ENCODE data around the gene ITGA11. TPM values are rescaled to one million over a fixed set of nuclear protein-coding genes. Genes with fewer than 3 reads are reported as not detected.

ITGA11 gene, protein sequence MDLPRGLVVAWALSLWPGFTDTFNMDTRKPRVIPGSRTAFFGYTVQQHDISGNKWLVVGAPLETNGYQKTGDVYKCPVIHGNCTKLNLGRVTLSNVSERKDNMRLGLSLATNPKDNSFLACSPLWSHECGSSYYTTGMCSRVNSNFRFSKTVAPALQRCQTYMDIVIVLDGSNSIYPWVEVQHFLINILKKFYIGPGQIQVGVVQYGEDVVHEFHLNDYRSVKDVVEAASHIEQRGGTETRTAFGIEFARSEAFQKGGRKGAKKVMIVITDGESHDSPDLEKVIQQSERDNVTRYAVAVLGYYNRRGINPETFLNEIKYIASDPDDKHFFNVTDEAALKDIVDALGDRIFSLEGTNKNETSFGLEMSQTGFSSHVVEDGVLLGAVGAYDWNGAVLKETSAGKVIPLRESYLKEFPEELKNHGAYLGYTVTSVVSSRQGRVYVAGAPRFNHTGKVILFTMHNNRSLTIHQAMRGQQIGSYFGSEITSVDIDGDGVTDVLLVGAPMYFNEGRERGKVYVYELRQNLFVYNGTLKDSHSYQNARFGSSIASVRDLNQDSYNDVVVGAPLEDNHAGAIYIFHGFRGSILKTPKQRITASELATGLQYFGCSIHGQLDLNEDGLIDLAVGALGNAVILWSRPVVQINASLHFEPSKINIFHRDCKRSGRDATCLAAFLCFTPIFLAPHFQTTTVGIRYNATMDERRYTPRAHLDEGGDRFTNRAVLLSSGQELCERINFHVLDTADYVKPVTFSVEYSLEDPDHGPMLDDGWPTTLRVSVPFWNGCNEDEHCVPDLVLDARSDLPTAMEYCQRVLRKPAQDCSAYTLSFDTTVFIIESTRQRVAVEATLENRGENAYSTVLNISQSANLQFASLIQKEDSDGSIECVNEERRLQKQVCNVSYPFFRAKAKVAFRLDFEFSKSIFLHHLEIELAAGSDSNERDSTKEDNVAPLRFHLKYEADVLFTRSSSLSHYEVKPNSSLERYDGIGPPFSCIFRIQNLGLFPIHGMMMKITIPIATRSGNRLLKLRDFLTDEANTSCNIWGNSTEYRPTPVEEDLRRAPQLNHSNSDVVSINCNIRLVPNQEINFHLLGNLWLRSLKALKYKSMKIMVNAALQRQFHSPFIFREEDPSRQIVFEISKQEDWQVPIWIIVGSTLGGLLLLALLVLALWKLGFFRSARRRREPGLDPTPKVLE
- 0.36 TPM for polyA plus RNA-seq (2012; ENCODE audit: missing spikeins)

DNA sequence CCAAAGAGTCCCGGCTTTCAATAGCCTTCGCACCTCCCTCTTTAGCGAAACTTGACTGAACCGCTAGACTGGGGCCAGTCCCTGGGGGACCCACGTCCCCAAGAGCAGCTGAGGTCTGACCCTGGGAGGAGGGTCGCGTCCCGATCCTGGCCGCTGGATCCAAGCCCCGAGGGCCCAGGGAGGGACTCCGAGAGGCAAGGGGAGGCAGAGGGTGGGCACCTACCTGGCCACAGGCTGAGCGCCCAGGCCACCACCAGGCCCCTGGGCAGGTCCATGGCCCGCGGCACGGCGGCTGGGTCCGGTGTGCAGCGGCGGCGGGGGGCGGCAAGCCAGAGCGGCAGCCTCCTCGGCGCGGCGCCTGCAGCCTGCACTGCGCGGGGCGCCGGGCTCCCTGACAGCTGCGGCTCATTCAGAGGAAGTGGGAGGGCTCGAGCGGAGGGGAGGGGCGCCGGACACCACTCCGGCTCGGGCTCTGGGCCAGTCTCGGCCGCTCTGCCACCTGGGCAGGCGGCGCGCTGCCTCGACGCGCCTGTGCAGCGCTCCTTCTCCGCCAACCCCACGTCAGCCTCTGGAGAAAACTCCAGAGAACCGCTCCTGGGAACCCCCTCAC, at the start of gene ITGA11:
TSS of gene ITGA11 (minus strand) at position 372 of the 610 bp plus-strand sequence. CDS start at position 275, 97 bp downstream.
- no peak for DNase-seq (ENCODE audit: insufficient read length)
- no peak for FAIRE-seq

DNA sequence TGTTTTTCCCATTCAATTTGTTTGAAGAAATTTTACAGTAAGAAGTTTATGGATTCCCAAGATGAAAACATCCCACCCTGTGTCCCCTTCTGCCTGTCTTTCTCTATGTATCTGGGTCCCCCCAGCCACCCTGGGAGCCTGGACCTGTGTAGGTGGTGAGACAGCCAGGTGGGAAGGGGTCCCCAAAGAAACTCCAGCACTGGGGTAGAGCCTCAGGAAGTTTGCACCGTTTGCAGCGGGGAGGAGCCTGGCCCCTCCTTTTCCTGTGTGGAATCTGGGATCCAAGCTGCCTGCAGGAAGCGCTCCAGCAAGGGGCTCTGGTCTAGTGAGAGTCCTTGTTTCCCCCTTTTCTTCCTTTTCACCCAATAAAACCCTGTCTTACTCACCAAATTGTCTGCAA, 49.4 kb upstream of the ITGA11 start:
- DNase-seq (ENCODE audit: insufficient read length) (no peak), FAIRE-seq (no peak)
- TF ChIP-seq POLR2A (IDR thresholded peaks at IDR 0.05; ENCODE audit: low read depth, low read length) = no peak
- no peak for TF ChIP-seq TAF1 (IDR thresholded peaks at IDR 0.05; ENCODE audit: borderline replicate concordance, low read depth, low read length)
- TF ChIP-seq POLR2AphosphoS5 (IDR thresholded peaks at IDR 0.05; ENCODE audit: low read depth, low read length) = no peak

More for the DNA sequence above, at the start of gene ITGA11:
- TF ChIP-seq POLR2AphosphoS5 (IDR thresholded peaks at IDR 0.05; ENCODE audit: low read depth, low read length) (no peak), TAF1 (IDR thresholded peaks at IDR 0.05; ENCODE audit: borderline replicate concordance, low read depth, low read length) (no peak), POLR2A (IDR thresholded peaks at IDR 0.05; ENCODE audit: low read depth, low read length) (no peak)

DNA sequence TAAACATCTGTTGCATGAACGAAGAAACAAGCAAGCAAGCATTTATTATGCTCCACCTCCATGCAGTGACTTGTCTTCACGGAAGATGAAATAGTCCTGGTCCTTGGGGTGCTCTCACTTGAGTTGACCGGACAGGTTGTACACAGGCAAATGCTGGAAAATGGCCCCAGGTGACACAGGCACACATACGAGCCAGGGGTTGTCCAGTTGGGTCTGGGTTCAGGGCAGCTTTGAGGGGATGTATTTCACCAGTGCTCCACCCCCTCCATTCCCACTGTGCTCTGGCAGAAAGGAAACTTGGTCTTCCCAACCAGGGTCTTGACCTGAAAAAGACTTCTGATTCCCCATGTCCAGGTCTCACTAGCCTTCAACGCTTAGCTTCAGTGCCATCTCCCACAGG, 48.3 kb upstream of the ITGA11 start:
- TF ChIP-seq TAF1 (IDR thresholded peaks at IDR 0.05; ENCODE audit: borderline replicate concordance, low read depth, low read length) = no peak
- TF ChIP-seq POLR2AphosphoS5 (IDR thresholded peaks at IDR 0.05; ENCODE audit: low read depth, low read length) = no peak
- TF ChIP-seq POLR2A (IDR thresholded peaks at IDR 0.05; ENCODE audit: low read depth, low read length) = no peak
- FAIRE-seq (no peak), DNase-seq (ENCODE audit: insufficient read length) (no peak)

DNA sequence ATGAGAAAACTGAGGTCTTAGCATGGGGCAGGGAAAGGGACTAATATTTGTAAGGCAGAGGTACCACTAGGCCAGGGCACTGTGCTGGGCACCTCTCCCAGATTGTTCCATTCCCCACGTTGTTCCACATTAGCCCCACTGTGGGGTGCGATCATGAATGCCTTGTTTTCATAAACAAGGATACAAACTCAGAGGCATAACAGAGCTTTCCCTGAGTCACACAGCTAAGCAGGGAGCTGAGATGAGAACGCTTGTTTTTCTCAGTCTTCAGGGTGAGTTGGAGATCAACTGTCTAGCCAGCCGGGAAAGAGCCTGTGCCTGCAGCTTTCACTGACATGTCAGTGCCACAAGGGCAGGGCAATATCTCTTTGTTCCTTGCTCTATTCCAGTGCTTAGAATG, 47.9 kb upstream of the ITGA11 start:
- DNase-seq (ENCODE audit: insufficient read length) (no peak), FAIRE-seq (no peak)
- TF ChIP-seq TAF1 (IDR thresholded peaks at IDR 0.05; ENCODE audit: borderline replicate concordance, low read depth, low read length) (no peak), POLR2AphosphoS5 (IDR thresholded peaks at IDR 0.05; ENCODE audit: low read depth, low read length) (no peak), POLR2A (IDR thresholded peaks at IDR 0.05; ENCODE audit: low read depth, low read length) (no peak)

DNA sequence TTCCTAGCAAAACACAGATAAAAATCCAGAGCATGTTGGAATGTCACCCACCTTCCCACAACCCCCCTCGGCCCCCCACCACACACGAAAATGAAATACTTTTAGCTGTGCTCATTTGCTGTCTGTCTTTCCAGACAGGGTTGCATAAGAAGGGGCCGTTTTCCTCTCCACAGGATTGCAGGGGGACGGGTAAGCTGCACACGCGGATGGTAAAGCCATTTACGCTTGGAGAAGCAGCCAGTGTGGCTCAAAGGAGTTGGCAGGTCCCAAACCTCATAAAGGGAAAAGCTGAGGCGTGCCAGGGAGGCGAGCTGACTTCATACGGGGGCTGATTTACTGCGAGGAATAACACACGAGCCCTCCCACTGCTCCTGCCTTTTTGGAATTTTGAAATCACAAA, 47.4 kb upstream of the ITGA11 start:
- FAIRE-seq (no peak), DNase-seq (ENCODE audit: insufficient read length) (no peak)

DNA sequence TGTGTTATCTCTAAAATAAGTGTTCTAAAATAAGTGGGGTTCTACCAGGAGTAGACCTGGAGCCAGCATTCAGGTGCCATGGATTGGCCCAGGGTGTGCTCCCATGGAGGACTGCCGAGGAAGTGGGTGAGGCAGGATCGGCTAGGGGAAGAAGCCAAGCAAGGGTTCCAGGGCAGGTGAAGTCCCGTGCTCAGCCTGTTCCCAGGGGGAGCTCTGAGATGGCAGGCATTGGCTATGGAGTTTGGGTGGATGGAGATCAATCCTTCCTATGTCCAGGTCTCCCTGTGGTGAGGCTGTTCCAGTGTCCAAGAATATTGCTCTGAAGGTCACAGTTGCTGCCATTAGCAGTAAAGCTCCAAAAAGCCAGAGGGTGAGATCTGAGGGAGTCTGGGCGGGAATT, 46.9 kb upstream of the ITGA11 start:
- DNase-seq (ENCODE audit: insufficient read length) (no peak), FAIRE-seq (no peak)
- TF ChIP-seq POLR2AphosphoS5 (IDR thresholded peaks at IDR 0.05; ENCODE audit: low read depth, low read length) (no peak), POLR2A (IDR thresholded peaks at IDR 0.05; ENCODE audit: low read depth, low read length) (no peak), TAF1 (IDR thresholded peaks at IDR 0.05; ENCODE audit: borderline replicate concordance, low read depth, low read length) (no peak)

More for the DNA sequence above, 47.4 kb upstream of the ITGA11 start:
- TF ChIP-seq TAF1 (IDR thresholded peaks at IDR 0.05; ENCODE audit: borderline replicate concordance, low read depth, low read length) = no peak
- TF ChIP-seq POLR2A (IDR thresholded peaks at IDR 0.05; ENCODE audit: low read depth, low read length) = no peak
- no peak for TF ChIP-seq POLR2AphosphoS5 (IDR thresholded peaks at IDR 0.05; ENCODE audit: low read depth, low read length)

DNA sequence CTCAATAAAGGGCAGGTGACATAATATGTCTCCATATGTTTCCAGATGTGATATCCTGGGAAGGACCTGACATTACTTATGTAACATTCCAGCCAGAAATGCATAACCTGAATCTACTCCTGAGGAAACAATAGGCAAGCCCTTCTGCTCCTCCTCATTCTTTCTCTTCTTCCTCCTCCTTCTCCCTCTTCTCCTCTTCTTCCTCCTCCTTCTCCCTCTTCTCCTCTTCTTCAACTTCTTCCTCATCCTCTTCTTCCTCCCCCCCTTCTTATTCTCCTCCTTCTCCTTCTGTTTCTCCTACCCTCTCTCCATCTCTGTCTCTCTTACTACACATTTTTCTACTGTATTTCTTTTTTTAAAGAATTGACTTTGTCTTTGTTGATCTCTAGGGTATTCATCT, 43.5 kb upstream of the ITGA11 start:
- FAIRE-seq = no peak
- no peak for TF ChIP-seq TAF1 (IDR thresholded peaks at IDR 0.05; ENCODE audit: borderline replicate concordance, low read depth, low read length)
- TF ChIP-seq POLR2A (IDR thresholded peaks at IDR 0.05; ENCODE audit: low read depth, low read length) = no peak
- no peak for TF ChIP-seq POLR2AphosphoS5 (IDR thresholded peaks at IDR 0.05; ENCODE audit: low read depth, low read length)
- no peak for DNase-seq (ENCODE audit: insufficient read length)

DNA sequence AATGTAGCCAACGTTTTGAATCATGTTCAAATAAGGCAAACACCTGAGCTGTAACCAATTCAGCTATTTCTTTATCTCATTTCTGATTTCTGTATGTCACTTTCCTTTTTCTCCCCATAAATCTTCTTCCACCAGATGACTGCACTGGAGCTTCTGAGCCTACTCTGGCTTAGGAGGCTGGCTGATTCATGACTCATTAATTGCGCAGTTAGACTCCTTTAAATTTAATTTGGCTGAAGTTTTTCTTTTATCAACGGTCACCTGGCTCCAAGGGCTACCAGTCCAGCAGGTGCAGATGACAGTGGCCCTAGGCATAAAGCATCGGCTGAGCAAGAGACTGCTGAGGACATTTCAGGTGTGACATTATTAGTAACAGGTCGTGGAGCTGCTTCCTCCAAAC, 39.6 kb upstream of the ITGA11 start:
- TF ChIP-seq POLR2A (IDR thresholded peaks at IDR 0.05; ENCODE audit: low read depth, low read length) (no peak), POLR2AphosphoS5 (IDR thresholded peaks at IDR 0.05; ENCODE audit: low read depth, low read length) (no peak), TAF1 (IDR thresholded peaks at IDR 0.05; ENCODE audit: borderline replicate concordance, low read depth, low read length) (no peak)
- FAIRE-seq = no peak
- DNase-seq (ENCODE audit: insufficient read length) = no peak

DNA sequence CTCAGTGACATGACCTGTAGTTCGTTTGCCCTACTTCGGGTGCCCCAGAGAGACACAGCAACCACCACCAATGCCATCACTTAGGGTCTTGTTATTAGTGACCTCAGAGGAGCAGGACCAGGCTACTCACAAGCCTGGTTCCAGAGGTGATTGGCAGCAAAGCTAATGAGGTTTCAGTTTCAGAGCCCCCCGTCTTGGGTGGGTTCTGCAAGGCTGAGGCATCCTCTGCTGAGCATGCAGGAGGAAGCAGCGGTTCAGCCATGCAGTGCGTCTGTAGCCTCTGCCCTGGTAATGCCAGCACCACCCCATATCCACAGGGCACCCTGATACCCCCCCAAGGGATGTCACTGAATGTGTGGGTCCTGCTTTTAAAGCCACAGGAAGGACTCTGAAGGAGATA, 39.0 kb upstream of the ITGA11 start:
- no peak for DNase-seq (ENCODE audit: insufficient read length)
- no peak for FAIRE-seq

DNA sequence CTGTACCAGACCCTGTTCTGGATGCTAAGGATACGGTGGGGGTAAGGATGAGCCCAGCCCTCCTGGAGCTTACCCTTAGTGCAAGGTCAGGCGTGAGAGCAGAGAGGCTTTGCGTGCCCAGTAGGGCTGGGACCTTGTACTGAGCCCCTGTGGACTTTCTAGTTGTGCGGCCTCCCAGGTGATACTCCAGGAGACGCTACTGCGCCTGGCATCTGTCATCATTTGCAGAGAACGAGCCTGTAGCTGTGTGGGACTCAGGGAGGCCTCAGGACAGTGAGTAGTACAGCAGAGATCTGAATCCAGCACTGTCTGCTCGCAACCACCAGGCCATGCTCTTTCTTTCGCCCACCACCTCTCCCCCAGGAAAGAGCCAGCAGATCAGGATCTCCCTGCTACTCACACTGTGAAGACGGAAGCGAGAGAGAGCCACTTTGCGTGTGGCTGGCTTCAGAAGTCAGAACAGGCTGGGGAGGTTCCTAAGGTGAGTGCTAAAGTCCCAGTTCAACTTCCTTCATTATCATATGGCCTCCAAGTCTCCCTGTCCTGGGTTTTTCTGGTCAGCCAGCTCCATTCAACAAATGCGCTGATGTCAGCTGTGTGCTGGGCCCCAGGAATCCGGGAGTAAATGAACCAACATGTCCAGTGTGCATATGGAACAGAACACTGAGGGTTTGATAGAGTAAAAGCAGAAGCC, 38.2 kb upstream of the ITGA11 start:
- DNase-seq (ENCODE audit: insufficient read length) (no peak), FAIRE-seq (no peak)
- TF ChIP-seq TAF1 (IDR thresholded peaks at IDR 0.05; ENCODE audit: borderline replicate concordance, low read depth, low read length) (no peak), POLR2AphosphoS5 (IDR thresholded peaks at IDR 0.05; ENCODE audit: low read depth, low read length) (no peak)

More for the DNA sequence above, 39.0 kb upstream of the ITGA11 start:
- TF ChIP-seq POLR2AphosphoS5 (IDR thresholded peaks at IDR 0.05; ENCODE audit: low read depth, low read length) (no peak), POLR2A (IDR thresholded peaks at IDR 0.05; ENCODE audit: low read depth, low read length) (no peak), TAF1 (IDR thresholded peaks at IDR 0.05; ENCODE audit: borderline replicate concordance, low read depth, low read length) (no peak)

Measured in GM12892 (cell line).